COR-L47 (cell line): ENCODE data around the gene PGGHG.
"Not testable (repeated sequence)": the region's sequence is repeated elsewhere in the genome, so short reads cannot be mapped to it uniquely, and the experiment has no call there.

Experiments
- DNase-seq: peaks from one replicate; lab custom pipeline; 2025; lab: John Stamatoyannopoulos, UW

PGGHG gene

GRCh38 chr11:330307-330693 is 41.4 kb downstream of the PGGHG start:
- DNase-seq = no peak

- no peak for DNase-seq
Observed at GRCh38 chr11:330694-331357, 41.9 kb downstream of the PGGHG start.

GRCh38 chr11:331358-332060 is 42.6 kb downstream of the PGGHG start:
- DNase-seq = no peak

GRCh38 chr11:332651-333480 is 43.9 kb downstream of the PGGHG start:
- no peak for DNase-seq

GRCh38 chr11:333616-334263 is 44.8 kb downstream of the PGGHG start:
- not testable (repeated sequence) for DNase-seq

GRCh38 chr11:334264-334994 is 45.5 kb downstream of the PGGHG start:
- peak; percentile 44 for DNase-seq

- DNase-seq = no peak
Observed at GRCh38 chr11:335779-336658, 47.1 kb downstream of the PGGHG start.

GRCh38 chr11:336659-337198 is 47.8 kb downstream of the PGGHG start:
- no peak for DNase-seq

GRCh38 chr11:337711-338110 is 48.8 kb downstream of the PGGHG start:
- DNase-seq = no peak

GRCh38 chr11:339963-340362 is 51.0 kb downstream of the PGGHG start:
- no peak for DNase-seq

- DNase-seq = no peak
Observed at GRCh38 chr11:340539-341512, 51.9 kb downstream of the PGGHG start.

GRCh38 chr11:342328-342727 is 53.4 kb downstream of the PGGHG start:
- no peak for DNase-seq

- DNase-seq = no peak
Observed at GRCh38 chr11:344836-345578, 56.1 kb downstream of the PGGHG start.
